Measurements from ENCODE around the gene VWA5B1.

The VWA5B1 gene

DNA sequence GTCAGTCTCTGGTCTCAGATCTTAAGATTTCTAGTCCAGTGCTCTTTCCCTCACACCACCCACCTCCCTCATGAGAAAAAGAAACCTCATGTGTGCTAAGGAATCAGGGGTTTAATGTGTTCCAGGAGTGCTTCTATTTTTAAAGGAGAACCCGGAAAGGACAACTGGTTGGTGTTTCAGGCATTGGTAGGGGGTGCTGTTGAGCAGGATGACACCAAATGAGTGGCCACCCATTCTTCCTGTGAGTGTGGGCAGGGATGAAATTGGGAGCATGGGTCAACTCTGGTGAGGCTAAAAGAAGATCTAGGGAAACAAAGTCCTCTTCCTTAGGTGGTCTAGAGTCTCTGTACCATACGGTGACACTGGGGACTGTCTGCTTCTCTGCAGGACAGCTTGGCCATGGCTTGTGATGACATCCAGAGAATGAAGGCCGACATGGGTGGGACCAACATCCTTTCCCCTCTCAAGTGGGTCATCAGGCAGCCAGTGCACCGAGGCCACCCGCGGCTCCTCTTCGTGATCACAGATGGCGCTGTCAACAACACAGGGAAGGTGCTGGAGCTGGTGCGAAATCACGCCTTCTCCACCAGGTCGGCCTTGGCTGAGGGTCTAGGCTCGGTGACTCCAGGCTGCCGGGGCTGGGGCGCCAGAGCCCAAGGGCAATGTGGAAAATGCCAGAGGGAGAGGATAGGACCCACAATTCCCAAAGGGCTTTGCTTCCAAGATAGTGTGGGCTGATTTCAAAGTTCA lies 39.3 kb downstream of the VWA5B1 start:
- no peak overlapping the region for H3K9ac ChIP-seq (ENCODE audit: insufficient read length, low read depth)
- no peaks in the 10 kb centered on the region for H3K36me3 ChIP-seq (ENCODE audit: insufficient read depth, insufficient read length, low read length)
- H3K9me3 ChIP-seq (ENCODE audit: insufficient read depth, low read length) = no peaks in the 10 kb centered on the region
- DNase-seq (ENCODE audit: low read depth, low spot score) = no peak
- H3K27me3 ChIP-seq (ENCODE audit: insufficient read depth, insufficient read length) = no peaks in the 10 kb centered on the region
- H3K4me1 ChIP-seq (ENCODE audit: insufficient read depth, insufficient read length) = no peaks in the 10 kb centered on the region
- H3K4me3 ChIP-seq (ENCODE audit: insufficient read length, low read depth) = no peak overlapping the region
- no peak for TF ChIP-seq SUZ12 (IDR thresholded peaks at IDR 0.05; ENCODE audit: extremely low read depth, insufficient read depth, insufficient read length)
- no peak for TF ChIP-seq YY1 (IDR thresholded peaks at IDR 0.05; ENCODE audit: insufficient read depth, insufficient read length)
- TF ChIP-seq ZNF274 (IDR thresholded peaks at IDR 0.05; ENCODE audit: low read depth, low read length) = no peak

- H3K4me1 ChIP-seq (ENCODE audit: insufficient read depth, insufficient read length) = no peaks in the 10 kb centered on the region
- no peak overlapping the region for H3K4me3 ChIP-seq (ENCODE audit: insufficient read length, low read depth)
- no peak overlapping the region for H3K9ac ChIP-seq (ENCODE audit: insufficient read length, low read depth)
- no peaks in the 10 kb centered on the region for H3K9me3 ChIP-seq (ENCODE audit: insufficient read depth, low read length)
- H3K27me3 ChIP-seq (ENCODE audit: insufficient read depth, insufficient read length) = no peaks in the 10 kb centered on the region
- TF ChIP-seq YY1 (IDR thresholded peaks at IDR 0.05; ENCODE audit: insufficient read depth, insufficient read length) (no peak), SUZ12 (IDR thresholded peaks at IDR 0.05; ENCODE audit: extremely low read depth, insufficient read depth, insufficient read length) (no peak), ZNF274 (IDR thresholded peaks at IDR 0.05; ENCODE audit: low read depth, low read length) (no peak)
- no peak for DNase-seq (ENCODE audit: low read depth, low spot score)
- no peaks in the 10 kb centered on the region for H3K36me3 ChIP-seq (ENCODE audit: insufficient read depth, insufficient read length, low read length)
Observed at GRCh38 chr1:20334103-20334502, 43.4 kb downstream of the VWA5B1 start.

GRCh38 chr1:20336105-20336605 lies 45.5 kb downstream of the VWA5B1 start:
- Histone ChIP-seq H3K9ac (ENCODE audit: insufficient read length, low read depth) (no peak overlapping the region), H3K9me3 (ENCODE audit: insufficient read depth, low read length) (no peaks in the 10 kb centered on the region), H3K4me1 (ENCODE audit: insufficient read depth, insufficient read length) (no peaks in the 10 kb centered on the region), H3K4me3 (ENCODE audit: insufficient read length, low read depth) (no peak overlapping the region), H3K27me3 (ENCODE audit: insufficient read depth, insufficient read length) (no peaks in the 10 kb centered on the region), H3K36me3 (ENCODE audit: insufficient read depth, insufficient read length, low read length) (no peaks in the 10 kb centered on the region)
- no peak for DNase-seq (ENCODE audit: low read depth, low spot score)
- no peak for TF ChIP-seq SUZ12 (IDR thresholded peaks at IDR 0.05; ENCODE audit: extremely low read depth, insufficient read depth, insufficient read length)
- no peak for TF ChIP-seq YY1 (IDR thresholded peaks at IDR 0.05; ENCODE audit: insufficient read depth, insufficient read length)
- TF ChIP-seq ZNF274 (IDR thresholded peaks at IDR 0.05; ENCODE audit: low read depth, low read length) = no peak

DNA sequence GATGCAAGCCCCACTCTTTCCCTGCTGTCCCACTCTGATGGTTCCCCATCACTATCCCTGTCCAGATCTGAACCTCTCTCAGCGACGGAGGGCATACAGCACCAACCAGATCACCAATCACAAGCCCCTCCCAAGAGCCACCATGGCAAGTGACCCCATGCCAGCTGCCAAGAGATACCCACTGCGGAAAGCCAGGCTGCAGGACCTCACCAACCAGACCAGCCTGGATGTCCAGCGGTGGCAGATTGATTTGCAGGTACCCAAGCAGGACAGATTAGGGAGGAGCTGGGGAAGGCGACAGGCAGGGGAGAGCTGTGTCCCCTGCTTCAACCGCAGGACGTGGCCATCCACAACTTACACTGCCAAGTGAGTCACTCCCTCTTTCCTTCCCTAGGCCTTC lies 46.9 kb downstream of the VWA5B1 start:
- no peaks in the 10 kb centered on the region for H3K9me3 ChIP-seq (ENCODE audit: insufficient read depth, low read length)
- H3K9ac ChIP-seq (ENCODE audit: insufficient read length, low read depth) = no peak overlapping the region
- H3K4me1 ChIP-seq (ENCODE audit: insufficient read depth, insufficient read length) = peaks cover 3% of the 10 kb centered on the region
- no peak for DNase-seq (ENCODE audit: low read depth, low spot score)
- H3K36me3 ChIP-seq (ENCODE audit: insufficient read depth, insufficient read length, low read length) = no peaks in the 10 kb centered on the region
- no peak for TF ChIP-seq SUZ12 (IDR thresholded peaks at IDR 0.05; ENCODE audit: extremely low read depth, insufficient read depth, insufficient read length)
- no peak for TF ChIP-seq YY1 (IDR thresholded peaks at IDR 0.05; ENCODE audit: insufficient read depth, insufficient read length)
- no peak for TF ChIP-seq ZNF274 (IDR thresholded peaks at IDR 0.05; ENCODE audit: low read depth, low read length)
- H3K4me3 ChIP-seq (ENCODE audit: insufficient read length, low read depth) = no peak overlapping the region
- peaks cover 3% of the 10 kb centered on the region for H3K27me3 ChIP-seq (ENCODE audit: insufficient read depth, insufficient read length)

GRCh38 chr1:20339811-20340457 lies 49.3 kb downstream of the VWA5B1 start:
- Histone ChIP-seq H3K9me3 (ENCODE audit: insufficient read depth, low read length) (no peaks in the 10 kb centered on the region), H3K9ac (ENCODE audit: insufficient read length, low read depth) (no peak overlapping the region), H3K4me1 (ENCODE audit: insufficient read depth, insufficient read length) (peaks cover 4% of the 10 kb centered on the region), H3K4me3 (ENCODE audit: insufficient read length, low read depth) (no peak overlapping the region), H3K36me3 (ENCODE audit: insufficient read depth, insufficient read length, low read length) (no peaks in the 10 kb centered on the region), H3K27me3 (ENCODE audit: insufficient read depth, insufficient read length) (peaks cover 7% of the 10 kb centered on the region)
- DNase-seq (ENCODE audit: low read depth, low spot score) = no peak
- TF ChIP-seq YY1 (IDR thresholded peaks at IDR 0.05; ENCODE audit: insufficient read depth, insufficient read length) = no peak
- no peak for TF ChIP-seq SUZ12 (IDR thresholded peaks at IDR 0.05; ENCODE audit: extremely low read depth, insufficient read depth, insufficient read length)
- TF ChIP-seq ZNF274 (IDR thresholded peaks at IDR 0.05; ENCODE audit: low read depth, low read length) = no peak

GRCh38 chr1:20342294-20343148 lies 51.8 kb downstream of the VWA5B1 start:
- no peak for DNase-seq (ENCODE audit: low read depth, low spot score)

More at GRCh38 chr1:20342294-20343148, 51.8 kb downstream of the VWA5B1 start:
- Histone ChIP-seq H3K4me3 (ENCODE audit: insufficient read length, low read depth) (peak overlapping the region; percentile 57), H3K4me1 (ENCODE audit: insufficient read depth, insufficient read length) (peaks cover 4% of the 10 kb centered on the region), H3K27me3 (ENCODE audit: insufficient read depth, insufficient read length) (peaks cover 7% of the 10 kb centered on the region), H3K9ac (ENCODE audit: insufficient read length, low read depth) (peak overlapping the region; percentile 66), H3K36me3 (ENCODE audit: insufficient read depth, insufficient read length, low read length) (no peaks in the 10 kb centered on the region), H3K9me3 (ENCODE audit: insufficient read depth, low read length) (no peaks in the 10 kb centered on the region)
- no peak for TF ChIP-seq YY1 (IDR thresholded peaks at IDR 0.05; ENCODE audit: insufficient read depth, insufficient read length)
- TF ChIP-seq ZNF274 (IDR thresholded peaks at IDR 0.05; ENCODE audit: low read depth, low read length) = no peak
- no peak for TF ChIP-seq SUZ12 (IDR thresholded peaks at IDR 0.05; ENCODE audit: extremely low read depth, insufficient read depth, insufficient read length)
